HG02798 (cell line): Measurements from ENCODE around the gene CORO2A.
"Not testable (repeated sequence)": the region's sequence is repeated elsewhere in the genome, so short reads cannot be mapped to it uniquely, and the experiment has no call there.

ENCODE experiments used
- ATAC-seq: cut with Tn5 transposase; IDR thresholded peaks from one replicate; pipeline ENCODE4 v1.9.1; 2021; ENCODE audit warnings: mild to moderate bottlenecking; ENCODE audit not compliant: unreplicated experiment, poor library complexity

CORO2A gene

DNA sequence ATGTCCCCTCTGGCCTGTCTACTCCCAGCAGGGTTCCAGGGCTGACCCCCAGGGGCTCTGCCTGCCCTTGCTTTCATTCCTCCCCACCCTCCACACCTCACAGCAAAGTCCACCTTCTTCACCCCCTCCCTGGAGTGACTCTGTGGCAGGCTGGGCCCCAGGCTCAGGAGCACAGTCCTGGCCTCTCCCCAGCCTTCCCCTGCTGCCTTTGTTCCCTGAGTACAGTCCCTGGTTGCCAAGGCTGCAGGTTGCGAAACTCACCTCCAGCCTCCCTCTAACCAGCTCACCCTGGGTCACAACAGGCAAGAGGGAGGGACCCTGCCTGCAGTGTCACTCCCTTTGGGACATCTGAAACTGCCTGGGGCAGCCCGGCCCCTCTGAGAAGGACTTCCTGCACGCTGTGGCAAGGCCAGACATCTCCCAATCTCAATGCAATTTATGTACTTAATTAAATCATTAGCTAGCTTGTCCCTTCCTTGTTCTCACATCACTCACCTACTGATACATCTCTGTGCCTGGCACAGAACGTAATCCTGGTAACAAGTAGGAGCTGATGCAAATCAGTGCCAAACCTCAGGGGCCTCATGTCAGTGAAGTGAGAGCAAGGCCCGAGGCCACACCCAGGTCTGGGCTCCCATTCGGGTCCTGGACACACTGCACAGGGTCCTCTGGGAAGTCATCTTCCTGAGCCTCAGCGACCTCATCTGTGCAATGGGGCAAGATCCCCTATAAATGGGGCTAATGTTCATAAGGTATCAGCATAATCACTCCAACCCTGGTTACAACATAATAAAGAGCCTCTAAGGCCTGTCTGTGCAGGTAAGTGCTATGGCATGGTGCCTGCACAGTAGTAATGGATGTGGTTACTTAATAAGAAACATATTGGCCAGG is 46.1 kb downstream of the CORO2A start:
- ATAC-seq, result peak; percentile 63

- no peak for ATAC-seq
Observed at GRCh38 chr9:98144631-98145030, 47.8 kb downstream of the CORO2A start.

- ATAC-seq, result no peak
Observed at GRCh38 chr9:98144076-98144475, 48.4 kb downstream of the CORO2A start.

DNA sequence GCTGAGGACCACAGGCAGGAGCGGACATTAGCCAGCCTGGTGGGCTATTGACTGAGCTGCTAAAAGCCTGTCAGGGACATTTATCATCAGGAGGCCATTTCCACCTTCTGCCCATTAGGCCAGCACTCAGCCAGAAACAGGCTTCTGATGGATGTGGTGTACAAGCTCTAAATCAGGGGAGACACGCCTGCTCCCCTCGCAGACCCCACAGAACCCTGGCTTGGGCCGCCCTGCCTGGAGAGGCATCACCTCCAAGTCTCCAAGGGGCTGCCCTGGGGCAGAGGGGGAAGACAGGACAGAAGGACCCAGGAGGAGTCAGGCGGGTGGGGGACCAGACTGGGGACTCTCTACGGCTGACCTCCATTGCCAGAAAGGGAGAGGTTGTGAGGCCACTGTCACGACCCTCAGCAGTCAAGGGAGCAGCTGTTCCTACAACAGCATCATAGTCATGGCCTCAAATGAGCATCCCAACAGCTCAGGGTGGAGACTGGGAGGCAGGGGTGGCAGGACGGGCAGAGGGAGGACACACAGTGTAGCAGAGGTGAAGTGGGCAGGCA is 49.4 kb downstream of the CORO2A start:
- ATAC-seq, result no peak

- no peak for ATAC-seq
Observed at GRCh38 chr9:98142182-98142907, 50.1 kb downstream of the CORO2A start.

GRCh38 chr9:98140503-98140902 is 51.9 kb downstream of the CORO2A start:
- no peak for ATAC-seq

- ATAC-seq, result no peak
Observed at GRCh38 chr9:98136489-98136888, 55.9 kb downstream of the CORO2A start.

- ATAC-seq, result no peak
Observed at GRCh38 chr9:98135938-98136337, 56.5 kb downstream of the CORO2A start.

DNA sequence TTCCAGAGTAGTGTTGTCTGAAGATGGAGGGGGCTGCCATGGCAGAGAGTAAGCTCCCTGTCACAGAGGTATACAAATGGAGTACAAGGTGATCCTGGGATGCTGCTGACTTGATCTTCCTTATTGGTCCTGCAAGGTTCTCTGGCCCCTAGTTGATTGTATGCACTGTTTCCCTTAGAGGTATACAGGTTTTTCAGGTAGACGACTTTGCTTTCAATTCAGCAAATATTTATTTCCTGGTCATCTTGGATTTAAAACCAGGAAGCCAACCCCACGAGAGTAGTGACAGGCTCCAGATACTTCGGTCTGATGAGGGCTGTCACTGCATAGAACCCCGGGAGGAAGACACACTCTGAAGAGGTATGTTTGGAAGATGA is 56.9 kb downstream of the CORO2A start:
- ATAC-seq, result no peak

DNA sequence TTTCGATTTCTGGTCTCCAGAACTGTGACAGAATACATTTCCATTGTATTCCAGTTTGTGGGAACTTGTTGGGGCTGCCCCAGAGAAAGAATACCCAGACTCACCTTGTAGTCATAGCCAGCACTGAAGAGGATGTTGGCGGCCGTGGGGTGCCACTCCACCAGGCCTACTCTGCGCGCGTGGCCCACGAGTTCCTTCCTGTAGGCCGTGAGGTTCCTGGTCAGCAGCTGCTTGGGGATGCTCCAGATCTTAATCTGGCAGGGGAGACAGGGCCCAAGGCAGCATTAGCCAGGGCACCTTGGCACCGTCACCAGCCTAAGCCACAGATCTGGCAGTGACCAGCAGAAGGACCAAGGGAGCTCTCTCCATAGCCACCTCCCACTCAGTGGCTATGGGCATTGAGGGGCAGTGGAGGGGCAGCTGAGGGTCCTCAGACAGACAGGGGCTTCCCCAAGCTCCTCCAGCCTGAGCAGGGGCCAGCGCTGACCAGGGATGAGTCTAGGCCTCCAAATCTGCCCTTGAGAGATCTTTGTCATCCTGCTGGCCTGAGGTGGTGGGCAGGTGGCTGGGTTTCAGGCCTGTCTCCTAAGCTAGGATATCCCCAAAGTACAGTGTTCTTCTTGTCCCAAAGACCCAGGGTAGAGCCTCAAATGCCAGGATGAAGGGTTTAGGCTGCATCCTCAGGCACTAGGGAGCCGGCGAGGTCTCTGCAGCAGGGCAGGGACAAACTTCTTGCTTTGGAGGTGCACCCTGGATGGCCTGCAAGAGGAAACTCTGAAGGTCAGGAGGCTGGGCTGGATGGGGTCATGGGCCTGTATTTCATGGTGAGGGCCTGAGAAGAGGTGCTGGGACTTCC is 57.5 kb downstream of the CORO2A start:
- ATAC-seq, result no peak

DNA sequence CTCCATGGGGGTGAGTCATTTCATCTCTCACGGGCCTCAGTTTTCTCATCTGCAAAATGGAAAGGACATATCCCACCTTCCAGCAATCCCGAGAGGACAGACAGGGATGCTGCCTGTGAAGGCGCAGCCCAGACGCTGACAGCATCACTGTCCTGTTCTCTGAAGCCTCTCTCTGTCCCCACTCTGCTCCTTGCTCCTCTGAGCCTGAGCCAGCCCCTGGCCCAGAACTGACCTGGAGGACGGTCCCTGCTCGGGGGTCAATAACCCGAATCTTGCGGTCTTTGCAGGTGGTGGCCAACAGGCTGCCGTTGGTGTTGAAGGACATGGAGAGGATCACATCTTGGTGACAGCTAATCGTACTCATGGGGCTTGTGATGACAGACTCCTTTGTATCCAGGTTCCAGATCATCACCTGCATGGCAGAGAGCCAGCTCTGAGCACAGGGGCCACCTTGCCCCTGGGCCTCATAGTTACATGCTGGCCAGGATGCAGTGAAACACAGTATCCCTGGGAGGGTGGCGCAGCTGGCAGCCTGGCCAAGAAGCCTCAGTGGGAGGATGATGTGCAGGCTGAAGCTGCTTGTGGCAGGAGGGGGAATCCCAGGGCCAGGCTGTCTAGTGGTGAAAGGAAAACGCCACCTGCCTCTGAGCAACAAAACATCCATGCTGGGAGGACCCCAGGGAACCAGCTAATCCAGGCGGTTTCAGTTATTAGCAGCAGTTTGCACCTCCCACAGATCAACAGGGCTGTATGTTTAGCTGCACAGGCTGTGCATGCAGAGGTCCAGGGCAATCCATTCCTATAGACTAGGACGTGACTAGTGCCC is 59.4 kb downstream of the CORO2A start:
- ATAC-seq, result peak; percentile 51

GRCh38 chr9:98132158-98132557 is 60.3 kb downstream of the CORO2A start:
- no peak for ATAC-seq

GRCh38 chr9:98130576-98131228 is 61.7 kb downstream of the CORO2A start:
- no peak for ATAC-seq

DNA sequence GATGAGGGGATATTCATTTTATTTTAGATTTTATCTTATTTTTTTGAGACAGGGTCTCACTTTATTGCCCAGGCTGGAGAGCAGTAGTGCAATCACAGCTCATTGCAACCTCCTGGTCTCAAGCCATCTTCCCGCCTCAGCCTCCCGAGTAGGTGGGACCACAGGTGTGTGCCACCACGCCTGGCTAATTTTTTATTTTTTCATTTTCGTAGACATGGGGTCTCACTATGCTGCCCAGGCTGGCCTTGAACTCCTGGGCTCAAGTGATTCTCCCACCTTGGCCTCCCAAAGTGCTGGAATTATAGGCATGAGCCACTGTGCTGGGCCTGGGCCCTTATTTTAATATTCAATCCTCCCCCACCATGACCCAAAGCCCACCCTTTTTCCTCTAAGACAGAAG is 62.4 kb downstream of the CORO2A start:
- not testable (repeated sequence) for ATAC-seq

DNA sequence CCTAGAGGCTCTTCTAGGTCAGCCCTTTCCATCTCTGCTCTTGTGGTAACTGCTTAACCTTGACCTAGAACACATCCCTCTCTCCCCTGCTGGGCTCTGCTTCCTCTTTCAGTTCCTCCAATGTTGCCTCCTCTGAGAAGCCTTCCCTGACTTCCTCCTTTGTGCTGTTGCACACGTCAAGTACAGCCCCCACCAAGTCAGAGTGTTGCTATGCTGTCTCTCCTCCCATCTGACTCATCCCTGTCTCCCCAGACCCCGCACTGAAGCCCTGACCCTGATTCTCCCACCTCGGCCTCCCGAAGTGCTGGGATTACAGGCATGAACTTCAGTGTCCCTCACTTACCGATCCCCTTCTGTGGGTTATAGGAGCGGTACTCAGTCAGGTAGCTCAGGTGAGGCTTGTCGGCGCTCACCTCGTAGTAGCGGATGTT is 63.0 kb downstream of the CORO2A start:
- peak; percentile 52 for ATAC-seq

DNA sequence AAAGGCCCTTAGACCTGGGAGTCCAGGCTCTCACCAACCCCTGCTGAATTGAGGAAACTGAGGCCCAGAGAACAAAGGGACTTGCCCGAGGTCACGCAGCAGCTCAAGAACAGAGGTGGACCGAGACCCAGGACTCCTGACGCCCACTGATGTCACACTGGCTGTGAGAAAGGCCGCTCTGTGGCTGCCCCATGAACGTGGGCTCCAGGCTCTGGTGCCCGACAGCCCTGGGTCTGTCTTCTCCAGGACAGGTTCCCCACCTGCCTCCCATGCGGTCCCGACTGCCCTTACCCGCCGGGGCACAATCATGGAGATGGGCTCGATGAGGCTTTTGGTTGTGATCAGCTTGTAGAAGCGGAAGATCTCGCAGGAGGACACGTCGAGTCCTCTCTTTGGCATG is 64.1 kb downstream of the CORO2A start:
- no peak for ATAC-seq

GRCh38 chr9:98127226-98127625 is 65.2 kb downstream of the CORO2A start:
- ATAC-seq, result no peak

GRCh38 chr9:98124637-98125426 is 67.6 kb downstream of the CORO2A start:
- no peak for ATAC-seq
